Neural crest cell (in vitro differentiated cells): ENCODE data around the gene ARHGAP20. TPM values are rescaled to one million over a fixed set of nuclear protein-coding genes. Genes with fewer than 3 reads are reported as not detected.

Experiments used
- DNase-seq: peaks from one replicate; pipeline ENCODE4 v3.0.0; 2021; ENCODE audit warnings: low read depth, mixed read lengths, low spot score
- H3K27ac Mint-ChIP-seq: one replicate; pipeline ENCODE4 v1.8.0; 2021; ENCODE audit warnings: mild to moderate bottlenecking, mixed read lengths; ENCODE audit not compliant: unreplicated experiment
- H3K27me3 Mint-ChIP-seq: 2 replicates; pipeline ENCODE4 v1.8.0; 2021; ENCODE audit warnings: low read depth, mild to moderate bottlenecking, mixed read lengths
- H3K36me3 Mint-ChIP-seq: 2 replicates; pipeline ENCODE4 v1.8.0; 2021; ENCODE audit warnings: low read depth, mild to moderate bottlenecking, mixed read lengths
- H3K4me1 Mint-ChIP-seq: 2 replicates; pipeline ENCODE4 v1.8.0; 2021; ENCODE audit warnings: mixed read lengths
- H3K4me3 Mint-ChIP-seq: one replicate; pipeline ENCODE4 v1.8.0; 2021; ENCODE audit warnings: mild to moderate bottlenecking, mixed read lengths
- H3K9me3 Mint-ChIP-seq: 2 replicates; pipeline ENCODE4 v1.8.0; 2021; ENCODE audit warnings: mixed read lengths
- CTCF ChIP-seq: fragments of 200-600 bp; sonication (generic); conservative IDR thresholded peaks from 2 replicates; pipeline ENCODE4 v1.5.0; 2021; ENCODE audit warnings: antibody characterized with exemption, mild to moderate bottlenecking
- total RNA-seq: library from RNA; stranded (reverse); gene quantifications from 2 replicates; pipeline ENCODE4 v1.2.1, GENCODE V29; 2021

ARHGAP20 gene
- total RNA-seq, 1 donor from 2014 or later: 0.23 TPM

- Mint-ChIP-seq H3K27ac (no peak overlapping the region), H3K27me3 (peaks cover 31% of the 10 kb centered on the region), H3K4me3 (no peak overlapping the region), H3K36me3 (no peaks in the 10 kb centered on the region), H3K4me1 (no peaks in the 10 kb centered on the region), H3K9me3 (no peaks in the 10 kb centered on the region)
- TF ChIP-seq CTCF: no peak
- DNase-seq: no peak
Observed at GRCh38 chr11:110720431-110721275, 8.4 kb upstream of the ARHGAP20 start.

- peaks cover 5% of the 10 kb centered on the region for H3K27me3 Mint-ChIP-seq
- TF ChIP-seq CTCF: no peak
- H3K27ac Mint-ChIP-seq: no peak overlapping the region
- no peak overlapping the region for H3K4me3 Mint-ChIP-seq
- peaks cover 8% of the 10 kb centered on the region for H3K4me1 Mint-ChIP-seq
- H3K36me3 Mint-ChIP-seq: no peaks in the 10 kb centered on the region
- H3K9me3 Mint-ChIP-seq: no peaks in the 10 kb centered on the region
- no peak for DNase-seq
Observed at GRCh38 chr11:110716361-110716760, 4.1 kb upstream of the ARHGAP20 start.

- H3K36me3 Mint-ChIP-seq: no peaks in the 10 kb centered on the region
- peaks cover 13% of the 10 kb centered on the region for H3K27me3 Mint-ChIP-seq
- no peak overlapping the region for H3K27ac Mint-ChIP-seq
- H3K4me3 Mint-ChIP-seq: no peak overlapping the region
- TF ChIP-seq CTCF: no peak
- peaks cover 12% of the 10 kb centered on the region for H3K4me1 Mint-ChIP-seq
- no peaks in the 10 kb centered on the region for H3K9me3 Mint-ChIP-seq
- no peak for DNase-seq
Observed at GRCh38 chr11:110715541-110715940, 3.3 kb upstream of the ARHGAP20 start.

- H3K27me3 Mint-ChIP-seq: peaks cover 34% of the 10 kb centered on the region
- peaks cover 14% of the 10 kb centered on the region for H3K4me1 Mint-ChIP-seq
- no peak overlapping the region for H3K27ac Mint-ChIP-seq
- no peak for TF ChIP-seq CTCF
- H3K9me3 Mint-ChIP-seq: no peaks in the 10 kb centered on the region
- H3K4me3 Mint-ChIP-seq: peak overlapping the region; percentile 65
- H3K36me3 Mint-ChIP-seq: no peaks in the 10 kb centered on the region
- no peak for DNase-seq
Observed at GRCh38 chr11:110713449-110713776, 1.2 kb upstream of the ARHGAP20 start.

GRCh38 chr11:110712659-110713448, 617 bp upstream of the ARHGAP20 start:
- Mint-ChIP-seq H3K27ac (no peak overlapping the region), H3K4me1 (peaks cover 14% of the 10 kb centered on the region), H3K36me3 (no peaks in the 10 kb centered on the region), H3K4me3 (peak overlapping the region; percentile 65), H3K9me3 (no peaks in the 10 kb centered on the region), H3K27me3 (peaks cover 40% of the 10 kb centered on the region)
- no peak for TF ChIP-seq CTCF
- DNase-seq: no peak
